Measurements from ENCODE around the gene JAG2.

The JAG2 gene

DNA sequence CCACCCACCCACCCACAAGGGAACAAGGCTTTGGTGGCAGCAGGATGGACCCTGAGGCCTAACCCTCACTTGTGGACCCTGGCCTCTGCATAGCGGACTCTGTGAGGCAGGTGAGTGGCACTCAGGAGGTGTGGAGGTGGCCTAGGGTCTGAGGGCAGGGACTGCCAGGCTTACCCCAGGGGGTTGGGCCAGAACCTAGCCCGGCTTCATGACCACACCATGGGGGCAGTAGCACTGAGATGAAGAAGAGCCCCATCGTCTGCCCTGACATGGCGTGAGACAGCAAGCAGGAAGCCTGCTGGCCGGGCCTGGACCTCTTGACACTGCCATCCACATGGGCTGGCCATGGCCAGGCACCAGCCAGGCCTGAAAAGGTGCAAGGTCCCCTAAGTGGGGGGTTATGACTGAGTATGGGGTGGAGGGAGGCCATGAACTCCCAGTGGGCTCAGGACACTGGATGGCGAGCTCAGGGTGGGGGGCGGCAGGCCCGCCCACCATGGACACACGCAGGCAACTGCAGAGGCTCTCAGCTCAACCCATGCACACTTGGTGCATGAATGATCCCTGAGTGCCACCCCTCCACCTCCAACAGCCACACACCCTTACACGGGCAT lies 29.3 kb downstream of the JAG2 start:
- DNase-seq (ENCODE audit: low read depth) = no peak

DNA sequence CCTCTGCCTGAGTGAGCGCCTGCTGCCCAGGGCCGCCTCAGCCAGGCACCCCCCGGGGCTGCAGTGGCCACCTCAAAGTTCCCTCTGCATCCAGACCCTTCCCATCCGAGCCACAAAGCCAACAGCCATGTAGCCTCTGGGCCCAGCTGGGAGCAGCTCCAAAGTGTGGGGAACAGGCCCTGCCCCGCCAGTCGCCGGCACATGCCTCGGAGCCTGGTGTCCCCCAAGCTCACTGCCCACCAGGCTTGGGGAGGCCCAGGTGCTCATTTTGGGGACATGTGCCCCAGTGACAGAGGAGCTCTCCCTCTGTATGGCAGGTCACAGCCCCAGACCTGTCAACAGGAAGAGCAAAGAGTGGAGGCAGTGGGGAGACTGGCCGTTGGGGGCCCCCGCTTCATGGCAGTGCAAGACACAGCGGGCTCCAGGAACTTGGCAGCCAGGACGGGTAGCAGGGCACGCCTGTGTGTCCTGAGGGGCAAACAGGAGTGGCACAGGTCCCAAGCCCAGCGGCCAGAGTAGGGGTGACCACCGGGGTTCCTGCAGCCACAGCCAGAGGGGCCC lies 29.9 kb downstream of the JAG2 start:
- DNase-seq (ENCODE audit: low read depth) = no peak

DNA sequence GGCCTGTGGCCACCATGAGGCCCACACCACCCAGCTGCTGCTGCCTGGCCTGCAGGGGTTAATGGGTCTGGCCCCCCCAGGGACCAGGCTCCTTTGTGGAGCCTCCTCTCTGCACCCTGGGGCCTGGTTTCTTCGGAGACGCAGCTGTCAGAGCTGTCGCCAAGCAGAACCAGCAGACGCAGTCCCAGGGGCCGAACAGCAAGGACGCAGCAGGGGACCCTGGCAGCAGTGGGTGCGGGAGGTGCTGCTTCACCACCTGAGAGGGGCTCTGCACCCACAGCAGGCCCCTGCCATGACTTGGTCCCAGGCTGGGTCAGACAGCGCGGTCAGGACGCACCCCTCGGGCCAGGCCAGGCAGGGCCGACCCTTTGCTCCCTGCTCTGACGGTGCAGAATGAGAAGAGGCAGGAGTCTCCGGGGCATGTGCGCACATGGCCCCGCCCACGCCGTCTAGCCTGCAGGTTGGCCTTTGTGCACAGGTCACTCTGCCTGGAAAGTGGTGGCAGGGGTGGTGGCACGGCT lies 30.5 kb downstream of the JAG2 start:
- no peak for DNase-seq (ENCODE audit: low read depth)

DNA sequence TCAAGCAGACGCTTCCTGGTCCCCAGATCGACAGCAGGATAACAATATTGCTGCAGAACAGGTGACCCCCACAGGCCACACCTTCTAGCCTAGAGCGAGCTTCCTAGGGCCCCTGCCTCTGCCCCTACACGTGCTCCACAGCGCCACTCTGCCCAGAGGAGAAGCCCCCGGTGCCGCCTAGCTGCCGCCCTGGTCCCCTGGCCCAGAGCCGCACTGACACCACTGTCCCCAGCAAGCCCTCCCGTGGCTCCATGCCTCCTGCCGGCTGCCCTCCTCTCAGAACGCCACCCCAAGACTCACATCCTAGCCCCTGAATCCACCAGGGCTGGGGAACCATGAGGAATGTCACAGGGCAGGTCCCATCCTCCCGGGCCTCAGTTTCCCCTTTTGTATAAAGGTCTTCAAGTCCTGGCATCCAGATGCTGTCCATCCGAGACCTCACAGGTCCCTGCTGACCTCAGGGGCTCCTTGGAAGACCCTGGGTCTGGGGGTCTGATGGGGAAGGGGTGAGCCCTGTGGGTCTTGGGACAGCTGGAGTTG lies 31.0 kb downstream of the JAG2 start:
- no peak for DNase-seq (ENCODE audit: low read depth)

DNA sequence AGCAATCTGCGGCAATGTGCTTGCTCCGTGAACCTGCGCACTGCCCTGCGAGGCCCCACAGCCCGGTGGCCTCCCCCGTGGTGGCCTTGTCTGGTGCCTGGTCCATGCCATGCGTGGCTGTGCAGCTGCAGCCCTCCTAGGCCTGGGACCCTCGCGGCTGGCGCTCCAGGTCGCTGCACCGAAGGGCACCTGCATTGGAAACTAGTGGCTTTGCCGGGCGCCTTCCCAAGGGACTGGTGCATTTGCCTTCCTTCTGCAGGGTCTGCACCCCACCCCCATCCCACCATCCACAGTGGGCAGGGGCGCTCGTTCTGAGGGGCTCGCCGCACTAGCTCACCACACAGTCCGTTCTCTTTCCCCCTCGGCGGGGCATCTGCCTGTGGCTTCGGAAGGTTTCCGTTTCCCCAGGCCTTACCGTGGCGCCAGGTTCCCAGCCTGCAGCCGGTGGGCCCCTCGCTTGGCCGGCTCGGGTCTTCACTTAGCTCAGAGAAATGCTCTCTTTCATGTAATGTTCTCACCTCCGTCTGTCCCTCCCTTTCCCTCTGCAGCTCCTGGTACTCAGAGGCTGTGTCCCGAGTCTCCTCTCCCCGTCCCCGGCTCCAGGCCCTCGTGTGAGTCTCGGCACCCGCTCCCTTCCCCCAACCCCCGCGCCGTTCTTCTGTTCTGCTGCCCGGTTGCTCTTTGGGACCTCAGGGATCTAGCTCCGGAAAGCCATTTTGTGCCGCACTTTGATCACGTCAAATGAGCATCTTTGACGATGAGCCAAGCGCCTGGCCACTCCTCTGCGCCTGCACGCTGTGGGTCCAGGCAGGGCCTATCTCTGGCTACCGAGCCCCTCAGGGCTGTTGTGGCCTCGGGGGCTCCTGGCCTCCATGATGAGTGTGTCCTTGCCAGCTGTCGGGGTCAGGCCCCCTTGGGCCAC lies 31.9 kb downstream of the JAG2 start:
- DNase-seq (ENCODE audit: low read depth) = no peak

DNA sequence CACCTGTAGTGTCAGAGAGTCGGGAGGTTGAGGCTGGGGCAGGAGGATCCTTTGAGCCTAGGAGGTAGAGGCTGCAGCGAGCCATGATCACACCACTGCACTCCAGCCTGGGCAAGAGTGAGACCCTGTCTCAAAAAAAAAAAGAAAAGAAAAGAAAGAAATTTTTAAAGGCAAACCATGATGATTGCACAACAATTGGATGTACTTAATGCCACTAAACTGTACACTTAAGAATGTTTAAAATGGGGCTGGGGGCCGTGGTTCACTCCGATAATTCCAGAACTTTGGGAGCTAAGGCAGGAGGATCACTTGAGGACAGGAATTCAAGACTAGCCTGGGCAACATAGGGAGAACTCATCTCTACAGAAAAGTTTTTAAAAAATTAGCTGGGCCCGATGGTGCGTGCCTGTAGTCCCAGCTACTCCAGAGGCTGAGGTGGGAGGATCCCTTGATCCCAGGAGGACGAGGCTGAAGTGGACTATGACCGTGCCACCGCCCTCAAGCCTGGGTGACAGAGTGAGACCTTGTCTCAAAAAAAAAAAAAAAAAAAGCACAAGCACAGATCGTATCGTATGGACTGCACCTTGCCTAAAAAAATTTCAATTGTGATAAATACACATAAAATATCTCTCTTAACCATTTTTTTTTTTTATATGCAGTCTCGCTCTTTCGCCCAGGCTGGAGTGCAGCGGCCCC lies 32.7 kb downstream of the JAG2 start:
- DNase-seq (ENCODE audit: low read depth) = no peak

DNA sequence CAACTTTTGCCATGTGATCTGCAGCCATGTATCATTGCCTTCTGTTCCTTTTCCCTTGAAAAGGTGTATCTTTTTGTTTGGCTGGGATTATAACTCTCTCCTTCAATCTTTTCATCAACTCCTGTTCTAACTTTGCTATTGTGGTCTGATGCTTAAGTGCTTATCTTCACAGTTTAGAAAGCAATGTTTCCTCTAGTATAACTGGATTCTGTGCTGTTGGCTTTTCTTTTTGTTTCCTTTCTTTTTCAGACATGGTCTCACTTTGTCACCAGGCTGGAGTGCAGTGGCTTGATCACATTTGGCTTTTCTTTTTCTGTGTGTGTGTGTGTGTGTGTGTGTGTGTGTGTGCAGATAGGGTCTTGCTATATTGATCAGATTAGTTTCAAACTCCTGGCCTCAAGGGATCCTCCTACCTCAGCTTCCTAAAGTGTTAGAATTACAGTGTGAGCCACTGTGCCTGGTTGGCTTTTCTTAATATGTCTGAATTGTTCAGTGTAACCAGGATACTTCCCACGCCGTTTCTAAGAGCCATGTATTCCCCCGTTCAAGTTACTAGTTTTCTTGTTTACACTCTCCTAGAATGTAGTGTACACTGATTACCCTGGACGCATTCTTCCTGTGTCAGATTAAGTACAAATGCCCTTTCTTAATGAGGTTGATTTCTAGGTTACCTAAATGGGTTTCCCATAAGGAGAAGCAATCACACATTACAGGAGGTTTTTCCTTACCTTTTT lies 35.5 kb downstream of the JAG2 start:
- DNase-seq (ENCODE audit: low read depth) = no peak

DNA sequence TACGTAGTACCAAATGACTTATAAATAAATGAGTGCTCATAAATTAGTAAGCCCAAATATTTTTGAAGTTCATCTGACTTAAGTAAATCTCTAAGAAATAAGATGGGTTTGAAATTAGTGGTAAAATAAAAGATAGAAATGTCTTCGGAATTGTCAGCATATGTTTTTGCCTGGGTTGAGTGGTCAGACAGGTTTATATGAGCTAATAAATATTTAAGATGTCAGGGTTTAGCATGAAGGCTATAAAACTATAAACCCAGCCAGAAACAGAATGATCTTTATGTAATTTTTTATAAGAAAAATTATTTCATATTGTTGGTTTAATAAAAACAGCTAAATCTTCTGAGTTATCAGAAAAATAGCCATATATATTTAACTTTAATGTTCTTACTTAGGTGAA lies 37.3 kb downstream of the JAG2 start:
- DNase-seq (ENCODE audit: low read depth) = no peak

DNA sequence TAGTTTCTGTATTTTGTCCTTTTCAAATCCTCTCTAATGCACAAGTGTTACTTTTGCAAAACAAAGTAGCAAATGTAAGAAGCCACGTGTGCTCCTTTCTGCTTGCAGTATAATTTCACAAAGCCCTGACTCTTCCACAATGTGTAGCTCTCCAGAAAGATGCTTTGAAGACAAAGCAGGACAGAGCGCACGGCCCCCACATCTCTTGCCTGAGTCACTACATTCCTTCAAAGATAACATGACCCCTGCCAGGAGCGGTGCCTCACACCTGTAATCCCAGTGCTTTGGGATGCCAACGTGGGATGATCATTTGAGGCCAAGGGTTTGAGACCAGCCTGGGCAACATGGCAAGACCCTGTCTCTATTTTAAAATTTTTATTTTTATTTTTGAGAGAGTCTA lies 40.5 kb downstream of the JAG2 start:
- no peak for DNase-seq (ENCODE audit: low read depth)

DNA sequence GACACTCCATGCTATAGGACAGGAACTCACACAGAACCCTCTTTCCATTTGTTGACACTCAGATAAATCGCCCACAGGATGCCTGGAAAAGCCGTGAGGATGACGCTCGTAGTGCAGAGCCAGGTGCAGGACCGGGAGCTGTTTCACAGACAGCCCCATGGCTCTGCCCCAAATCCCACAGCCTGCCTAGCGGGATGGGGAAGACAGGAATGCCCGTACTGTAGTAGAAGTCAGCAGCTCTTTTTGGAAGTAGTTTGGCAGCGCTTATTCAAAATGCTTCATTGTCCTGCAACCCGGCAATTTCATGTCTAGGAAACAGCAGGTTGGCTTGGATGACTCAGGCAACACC lies 41.6 kb downstream of the JAG2 start:
- DNase-seq (ENCODE audit: low read depth) = no peak

DNA sequence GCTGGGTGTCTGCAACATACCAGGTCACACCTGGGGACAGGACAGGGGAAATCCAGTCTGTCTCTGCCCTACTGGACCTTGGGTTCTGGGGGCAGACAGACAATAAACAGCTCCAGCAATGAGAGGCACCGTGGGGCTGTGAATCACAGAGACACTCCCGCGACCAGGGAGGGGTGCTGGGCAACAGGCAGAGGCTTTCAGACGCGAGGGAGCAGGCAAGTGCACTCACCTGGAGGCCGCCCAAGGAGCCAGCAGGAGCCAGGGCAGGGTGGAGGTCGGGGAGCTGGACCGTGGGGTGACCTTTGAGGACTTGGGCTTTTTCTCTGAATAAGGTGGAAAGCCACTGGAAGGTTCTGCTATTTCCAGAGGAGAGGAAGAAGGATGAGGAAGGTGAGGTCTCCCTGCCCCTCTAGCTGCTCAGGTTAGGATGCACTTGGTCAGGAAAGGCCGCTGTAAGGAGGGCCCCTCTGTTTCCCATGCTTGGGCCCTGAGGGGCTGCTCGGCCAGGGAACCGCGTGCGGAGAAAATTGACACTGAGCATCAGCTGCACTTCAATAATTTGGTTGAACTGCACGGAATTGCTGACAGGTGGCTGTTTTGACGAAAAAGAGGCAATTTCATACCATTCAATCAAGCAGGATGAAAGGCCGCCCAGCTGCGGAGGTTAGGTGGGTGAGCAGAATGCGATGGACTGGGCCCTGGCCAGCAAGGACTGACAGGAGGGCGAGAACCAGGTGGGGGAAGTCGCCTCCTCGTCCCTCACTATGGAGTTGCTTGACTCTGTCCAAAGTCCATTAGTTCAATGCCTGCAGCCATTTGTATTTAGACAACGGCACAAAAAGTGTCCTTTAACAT lies 42.2 kb downstream of the JAG2 start:
- DNase-seq (ENCODE audit: low read depth) = no peak

DNA sequence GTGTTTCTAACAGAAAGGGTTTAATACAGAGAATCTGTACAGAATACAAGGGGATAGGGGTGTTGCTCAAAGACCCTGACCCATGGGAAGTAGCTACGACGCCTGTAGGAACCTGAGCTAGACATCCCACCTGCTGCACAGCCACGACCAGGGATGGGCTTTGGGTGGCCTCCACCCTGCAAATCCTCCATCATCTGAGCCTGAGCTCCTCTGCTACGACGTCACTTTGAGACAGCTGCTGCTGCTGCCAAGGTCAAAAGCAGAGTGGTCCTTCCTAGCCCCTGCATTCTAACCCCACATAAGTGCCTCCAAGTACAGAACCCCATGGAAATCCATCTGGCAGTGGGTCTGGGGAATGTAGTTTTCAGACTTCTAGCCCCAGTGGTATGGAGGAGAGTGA lies 43.8 kb downstream of the JAG2 start:
- no peak for DNase-seq (ENCODE audit: low read depth)

DNA sequence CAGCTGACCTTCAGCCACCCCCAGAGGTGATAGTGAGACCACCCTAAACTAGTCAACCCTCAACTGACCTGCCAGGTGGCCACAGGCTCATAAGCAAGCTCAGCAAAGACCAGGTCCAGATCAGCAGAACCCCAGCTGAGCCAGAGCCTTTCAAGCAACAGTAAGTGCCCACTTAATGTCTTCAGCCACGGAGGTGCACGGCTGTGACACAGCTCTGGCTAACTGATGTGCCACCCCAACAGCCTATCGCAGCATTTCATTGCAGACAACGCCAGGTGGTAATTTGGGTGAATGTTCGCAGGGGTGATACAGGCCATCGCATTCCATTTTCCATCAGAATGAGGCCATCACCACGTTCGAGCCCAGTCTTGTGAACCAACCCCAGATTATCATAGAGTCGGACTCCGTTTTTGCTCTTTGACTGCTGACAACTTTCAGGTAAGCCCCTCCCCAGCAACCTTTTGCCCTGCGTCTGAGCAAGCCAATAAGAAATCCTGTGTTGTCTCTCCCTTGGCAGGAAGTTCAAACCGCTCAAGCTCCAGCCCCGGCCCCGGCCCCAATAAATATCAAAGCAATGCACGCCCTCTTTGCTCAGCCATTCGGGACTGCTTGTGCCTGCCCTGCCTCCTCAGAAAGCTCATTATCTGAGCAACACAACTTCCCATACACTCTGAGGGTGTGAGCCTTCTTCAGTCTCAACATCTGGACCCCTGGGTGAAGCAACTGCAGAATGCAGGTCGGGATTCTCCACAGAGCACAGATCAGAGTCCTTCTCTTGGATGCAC lies 44.4 kb downstream of the JAG2 start:
- no peak for DNase-seq (ENCODE audit: low read depth)

DNA sequence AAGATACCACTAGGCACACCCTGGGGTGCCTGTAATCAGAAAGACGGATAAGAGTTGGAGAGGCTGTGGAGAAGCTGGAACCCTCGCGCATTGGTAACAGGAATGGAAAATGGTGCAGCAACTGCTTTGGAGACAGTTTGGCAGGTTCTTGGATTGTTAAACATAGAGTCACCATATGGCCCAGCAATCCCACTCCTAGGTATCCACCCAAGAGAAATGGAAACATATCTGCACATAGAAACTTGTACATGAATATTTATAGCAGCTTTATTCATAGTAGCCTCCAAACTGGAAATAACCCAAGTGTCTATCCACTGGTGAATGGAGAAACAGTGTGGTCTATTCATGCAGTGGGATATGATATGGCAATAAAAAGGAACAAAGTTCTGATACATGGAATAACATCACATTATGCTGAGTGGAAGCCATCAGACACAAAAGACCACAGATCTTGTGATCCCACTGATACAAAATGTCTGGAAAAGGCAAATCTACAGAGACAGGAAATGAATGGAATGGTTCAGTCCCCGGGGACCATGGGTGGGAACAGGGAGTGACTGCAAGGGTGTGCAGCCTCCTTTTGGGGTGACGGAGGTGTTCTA lies 45.4 kb downstream of the JAG2 start:
- DNase-seq (ENCODE audit: low read depth) = no peak

DNA sequence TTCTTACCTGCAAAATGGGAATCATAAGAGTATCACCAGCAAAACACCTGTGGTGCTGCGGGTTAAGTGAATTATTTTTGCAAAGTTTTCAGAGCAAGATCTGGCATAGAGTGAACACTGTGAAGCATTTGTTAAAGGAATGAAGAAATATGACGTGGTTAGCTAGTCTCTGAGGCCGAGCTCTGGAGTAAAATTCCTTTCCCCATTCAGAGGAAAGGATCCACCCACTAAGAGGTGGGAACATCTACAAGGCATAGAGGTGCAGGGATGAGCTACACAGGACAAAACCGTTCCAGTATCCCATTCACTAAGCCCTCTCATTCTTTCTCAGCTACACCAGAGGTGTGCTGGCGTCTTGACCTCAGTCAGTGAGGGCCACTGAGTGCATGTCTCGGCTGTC lies 48.5 kb downstream of the JAG2 start:
- no peak for DNase-seq (ENCODE audit: low read depth)

DNA sequence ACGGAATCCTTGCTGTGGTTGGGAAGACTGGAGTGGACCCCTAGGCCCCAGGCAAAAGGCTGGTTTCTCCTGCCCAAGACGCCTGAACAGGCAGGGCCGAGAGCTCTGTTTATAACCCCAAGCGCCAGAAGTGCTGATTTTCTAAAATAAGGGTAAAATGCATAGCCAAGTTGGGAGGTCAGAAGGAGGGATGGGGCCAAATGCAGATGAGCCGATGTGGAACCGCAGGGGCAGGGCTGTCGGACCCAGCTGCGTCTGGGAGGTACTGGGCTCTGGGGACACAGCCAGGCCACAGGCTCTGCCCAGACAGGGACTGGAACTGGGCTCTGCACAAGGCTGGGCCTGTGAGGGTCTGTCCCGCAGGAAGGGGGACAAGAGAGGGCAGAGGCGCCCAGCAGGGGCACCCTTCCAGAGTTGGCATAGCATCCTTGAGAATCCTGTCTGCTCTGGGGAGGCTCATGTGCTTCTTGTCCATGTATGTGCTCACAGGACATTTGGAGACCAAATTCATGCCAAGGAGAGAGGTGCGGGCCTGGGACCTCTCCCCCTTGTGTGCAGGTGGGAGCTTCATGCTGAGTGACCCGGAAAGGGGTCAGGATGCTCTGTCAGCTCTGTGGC lies 49.1 kb downstream of the JAG2 start:
- DNase-seq (ENCODE audit: low read depth) = no peak

DNA sequence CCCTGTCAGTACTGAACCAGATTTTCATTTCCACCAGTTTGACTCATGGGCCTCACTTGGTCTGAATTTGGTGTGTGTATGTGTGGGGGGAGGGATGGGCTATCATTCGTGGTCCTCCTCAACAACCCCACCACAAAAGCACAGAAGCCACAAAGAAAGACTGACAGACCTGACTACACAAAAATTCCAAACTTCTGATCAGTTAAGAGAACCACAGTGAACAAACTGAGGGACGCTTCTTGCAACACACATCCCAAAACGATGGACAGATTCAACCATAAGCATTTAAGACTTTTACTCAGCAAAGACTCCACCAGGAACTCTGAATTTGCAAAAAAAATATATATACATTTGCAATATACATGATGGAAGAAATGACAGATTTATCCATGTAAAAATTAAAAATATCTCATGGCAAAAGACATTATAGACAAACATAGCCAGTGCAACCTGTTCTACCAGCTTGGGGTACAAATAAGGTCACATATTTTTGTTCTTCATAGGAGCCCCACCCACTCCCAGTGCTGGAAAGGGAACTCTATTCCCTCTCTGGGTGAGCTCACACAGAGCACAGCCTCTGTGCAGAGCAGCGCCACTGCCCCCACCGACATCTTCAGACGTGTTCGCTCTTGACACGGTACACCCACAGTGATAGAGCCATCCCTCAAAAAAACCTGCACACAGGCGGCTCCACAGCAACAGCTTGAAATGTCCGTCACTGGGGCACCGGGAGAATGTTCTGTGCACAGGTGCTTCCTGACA lies 49.7 kb downstream of the JAG2 start:
- DNase-seq (ENCODE audit: low read depth) = no peak

DNA sequence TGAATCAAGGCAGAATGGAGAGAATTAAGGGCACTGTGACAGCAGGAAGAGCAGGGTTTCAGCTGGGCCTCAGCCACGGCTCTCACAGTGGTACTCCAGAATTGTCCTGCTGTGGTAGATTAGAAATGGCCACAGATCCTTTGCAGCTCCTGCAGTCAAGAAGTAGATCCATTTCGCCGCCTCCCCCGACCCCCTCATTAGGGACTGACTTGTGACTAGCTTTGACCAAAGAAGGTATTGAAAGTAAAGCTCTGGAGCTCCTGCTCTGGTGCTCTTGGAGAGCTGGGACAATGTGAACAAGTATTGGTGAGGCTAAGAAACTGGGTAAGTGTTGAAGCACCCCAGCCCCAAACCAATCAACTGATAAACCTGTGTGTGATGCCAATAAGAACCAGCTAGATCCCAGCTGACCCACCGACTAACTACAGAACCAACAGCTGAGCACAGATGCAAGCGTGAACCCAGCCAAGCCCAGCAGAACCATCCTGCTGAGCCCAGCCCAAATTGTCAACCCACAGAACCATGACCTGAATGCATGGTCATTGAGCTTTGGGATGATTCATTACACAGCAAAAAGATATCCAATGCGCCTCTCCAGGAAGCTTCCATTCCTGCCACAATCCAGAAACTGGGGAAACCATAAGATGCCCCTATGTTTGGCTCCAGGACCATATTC lies 50.7 kb downstream of the JAG2 start:
- DNase-seq (ENCODE audit: low read depth) = no peak
